ENCODE results near the gene HSPA1B.
"Not testable (repeated sequence)": the region's sequence is repeated elsewhere in the genome, so short reads cannot be mapped to it uniquely, and the experiment has no call there.

HSPA1B gene

DNA sequence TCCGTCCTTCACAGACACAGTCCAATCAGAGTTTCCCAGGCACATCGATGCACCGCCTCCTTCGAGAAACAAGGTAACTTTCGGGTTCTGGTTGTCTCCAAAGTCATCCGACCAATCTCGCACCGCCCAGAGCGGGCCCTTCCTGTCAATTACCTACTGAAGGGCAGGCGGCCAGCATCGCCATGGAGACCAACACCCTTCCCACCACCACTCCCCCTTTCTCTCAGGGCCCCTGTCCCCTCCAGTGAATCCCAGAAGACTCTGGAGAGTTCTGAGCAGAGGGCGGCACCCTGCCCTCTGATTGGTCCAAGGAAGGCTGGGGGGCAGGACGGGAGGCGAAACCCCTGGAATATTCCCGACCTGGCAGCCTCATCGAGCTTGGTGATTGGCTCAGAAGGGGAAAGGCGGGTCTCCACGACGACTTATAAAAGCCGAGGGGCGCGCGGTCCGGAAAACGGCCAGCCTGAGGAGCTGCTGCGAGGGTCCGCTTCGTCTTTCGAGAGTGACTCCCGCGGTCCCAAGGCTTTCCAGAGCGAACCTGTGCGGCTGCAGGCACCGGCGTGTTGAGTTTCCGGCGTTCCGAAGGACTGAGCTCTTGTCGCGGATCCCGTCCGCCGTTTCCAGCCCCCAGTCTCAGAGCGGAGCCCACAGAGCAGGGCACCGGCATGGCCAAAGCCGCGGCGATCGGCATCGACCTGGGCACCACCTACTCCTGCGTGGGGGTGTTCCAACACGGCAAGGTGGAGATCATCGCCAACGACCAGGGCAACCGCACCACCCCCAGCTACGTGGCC is at the start of gene HSPA1B:
HSPA1B (plus strand) TSS at position 453 of the 794 bp plus-strand sequence; CDS start at position 666, 213 bp downstream.
- DNase-seq: peak; percentile 98 to 99

DNA sequence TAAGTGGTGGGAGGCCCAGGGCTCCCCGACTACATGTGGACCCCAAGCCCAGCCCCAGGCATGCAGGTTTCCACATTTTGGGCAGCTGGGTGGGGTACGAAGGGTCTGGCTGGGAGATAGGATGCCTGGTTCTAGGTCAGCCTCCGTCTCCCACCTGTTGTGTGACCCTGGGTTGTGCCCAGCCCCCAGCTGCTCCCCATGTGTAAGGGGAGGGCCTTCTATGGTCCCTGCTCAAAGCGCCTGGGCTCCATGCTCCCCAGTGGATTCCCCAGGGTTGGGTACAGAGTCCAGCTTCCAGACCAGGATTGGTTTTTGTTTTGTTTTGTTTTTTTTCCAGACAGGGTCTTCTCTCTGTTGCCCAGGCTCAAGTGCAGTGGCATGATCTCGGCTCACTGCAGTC is 49.3 kb upstream of the HSPA1B start:
- DNase-seq: no peak

DNA sequence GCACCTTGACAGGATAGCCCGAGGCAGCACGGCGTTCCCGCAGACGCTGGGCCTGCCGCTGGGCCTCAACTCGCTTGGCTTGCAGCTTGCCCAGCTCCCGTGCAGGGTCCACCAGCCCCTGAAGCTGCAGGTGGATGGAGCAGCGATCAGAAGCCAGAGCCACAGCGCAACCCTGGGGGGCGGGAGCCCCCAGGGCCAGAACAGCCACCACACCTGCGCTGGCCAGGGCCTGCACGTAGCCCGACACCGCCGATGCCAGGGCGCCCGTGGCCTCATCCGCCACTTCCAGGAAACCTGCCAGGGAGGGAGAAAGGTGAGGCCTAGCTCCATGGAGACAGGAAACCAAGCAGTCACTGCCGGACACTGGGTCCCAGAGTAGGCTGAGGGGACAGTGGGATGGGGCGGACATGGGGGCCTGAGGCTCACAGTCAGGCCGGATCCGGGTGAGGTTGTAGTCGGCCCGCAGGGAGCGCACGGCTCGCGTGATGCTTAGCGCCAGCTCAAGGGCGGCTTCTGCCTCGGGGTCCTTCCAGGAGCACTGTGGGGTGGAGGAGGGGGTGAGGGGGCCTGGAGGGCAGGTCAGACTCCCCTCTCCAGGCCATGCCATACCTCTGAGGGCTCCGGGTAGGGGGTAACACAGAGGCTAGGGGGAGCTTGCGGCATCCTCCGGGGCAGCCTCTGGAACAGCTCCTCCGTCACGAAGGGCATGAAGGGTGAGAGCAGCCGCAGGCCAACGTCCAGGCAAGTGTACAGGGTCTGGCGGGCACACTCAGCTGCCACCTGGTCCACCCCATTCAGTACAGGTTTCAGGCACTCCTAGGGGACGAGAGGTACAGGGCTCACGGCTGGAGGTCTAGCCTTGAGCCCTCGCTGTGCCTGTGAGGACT is 48.3 kb upstream of the HSPA1B start:
- no peak for DNase-seq

DNA sequence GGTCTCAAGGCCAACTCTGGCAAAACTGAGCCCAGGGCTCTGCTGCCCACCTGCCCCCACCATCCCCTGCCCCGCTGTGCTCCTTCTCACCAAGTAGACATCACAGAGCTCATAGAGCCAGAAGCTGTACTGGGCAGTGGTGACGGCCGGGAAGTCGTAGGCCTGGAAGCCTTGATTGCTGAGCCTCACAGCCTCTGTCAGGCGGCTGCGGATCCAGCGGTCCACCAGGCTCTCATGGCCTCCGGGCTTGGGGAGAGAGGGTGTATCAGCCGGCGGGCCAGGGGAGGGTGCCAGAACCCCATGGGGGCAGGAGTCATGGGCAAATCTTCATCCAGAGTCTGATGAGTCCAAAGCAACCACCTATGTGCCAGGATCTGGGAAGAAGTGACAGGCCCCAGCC is 47.6 kb upstream of the HSPA1B start:
- no peak for DNase-seq

DNA sequence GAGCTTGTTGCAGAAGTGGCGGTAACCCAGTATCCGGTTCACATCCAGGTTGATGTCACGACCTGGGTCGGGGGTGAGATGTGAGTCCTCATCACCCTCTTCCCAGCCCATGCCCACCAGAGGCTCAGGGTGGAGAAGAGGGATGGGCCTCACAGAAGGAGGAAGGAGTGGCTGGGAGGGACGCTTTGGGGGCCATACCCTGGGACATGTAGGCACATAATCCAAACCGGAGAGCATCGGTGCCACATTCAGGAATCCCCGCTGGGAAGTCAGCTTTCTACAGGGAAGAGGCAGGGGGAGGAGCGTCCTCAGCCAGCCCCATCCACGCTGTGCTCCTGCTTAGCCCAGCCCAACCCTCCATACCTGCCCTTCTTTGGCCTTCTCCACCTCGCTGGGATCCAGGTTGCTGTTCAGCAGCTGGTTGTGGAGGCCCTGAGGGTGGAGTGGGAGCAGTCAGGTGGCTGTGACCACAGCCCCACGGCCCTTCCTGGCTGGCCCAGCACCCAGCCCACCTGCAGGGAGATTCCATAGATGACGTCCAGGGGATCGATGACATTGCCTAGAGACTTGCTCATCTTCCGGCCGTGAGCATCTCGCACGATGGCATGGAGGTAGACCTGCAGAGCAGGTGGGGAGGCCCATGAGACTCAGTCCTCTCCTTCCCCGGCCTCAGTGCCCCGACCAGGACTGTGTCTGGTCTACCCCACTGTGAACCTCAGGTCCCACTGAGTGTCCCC is 46.9 kb upstream of the HSPA1B start:
- no peak for DNase-seq

DNA sequence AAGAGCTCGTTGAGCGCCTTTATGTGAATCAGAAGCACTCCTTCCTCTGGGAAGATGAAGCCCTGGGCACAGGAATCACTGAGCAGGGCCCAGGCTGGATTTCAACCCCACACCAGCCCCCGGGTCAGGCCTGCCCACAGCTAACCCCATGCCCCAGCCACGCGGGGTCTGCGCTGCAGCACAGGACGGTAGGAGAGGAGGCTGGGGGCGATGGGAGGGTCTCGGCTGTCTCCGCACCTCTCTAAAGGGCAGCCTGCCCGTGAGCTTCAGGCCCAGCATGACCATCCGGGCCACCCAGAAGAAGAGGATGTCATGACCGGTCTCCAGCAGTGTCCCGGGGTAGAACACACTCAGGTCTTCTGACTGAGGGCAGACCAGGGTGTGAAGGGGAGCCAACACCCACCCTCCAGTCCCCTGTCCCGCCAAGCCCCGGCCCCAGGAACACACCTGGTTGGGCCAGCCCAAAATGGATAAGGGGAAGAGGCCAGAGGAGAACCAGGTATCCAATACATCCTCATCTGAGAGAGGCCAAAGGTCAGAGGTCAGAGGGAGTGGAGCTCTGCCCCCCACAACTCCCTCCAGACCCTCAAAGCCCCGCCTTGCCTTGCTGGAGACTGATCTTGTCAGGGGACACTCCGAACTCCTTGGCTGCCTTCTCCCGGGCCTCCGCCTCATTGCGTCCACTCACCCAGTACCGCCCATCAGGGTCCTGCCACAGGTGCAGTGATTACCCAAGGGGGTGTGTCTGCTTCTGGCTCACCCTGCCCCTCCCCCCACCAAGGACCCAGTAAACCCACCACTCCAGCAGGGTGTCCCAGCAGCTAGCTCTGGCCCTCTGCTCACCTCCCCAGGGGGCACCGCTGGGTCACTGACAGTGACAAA is 46.1 kb upstream of the HSPA1B start:
- no peak for DNase-seq

DNA sequence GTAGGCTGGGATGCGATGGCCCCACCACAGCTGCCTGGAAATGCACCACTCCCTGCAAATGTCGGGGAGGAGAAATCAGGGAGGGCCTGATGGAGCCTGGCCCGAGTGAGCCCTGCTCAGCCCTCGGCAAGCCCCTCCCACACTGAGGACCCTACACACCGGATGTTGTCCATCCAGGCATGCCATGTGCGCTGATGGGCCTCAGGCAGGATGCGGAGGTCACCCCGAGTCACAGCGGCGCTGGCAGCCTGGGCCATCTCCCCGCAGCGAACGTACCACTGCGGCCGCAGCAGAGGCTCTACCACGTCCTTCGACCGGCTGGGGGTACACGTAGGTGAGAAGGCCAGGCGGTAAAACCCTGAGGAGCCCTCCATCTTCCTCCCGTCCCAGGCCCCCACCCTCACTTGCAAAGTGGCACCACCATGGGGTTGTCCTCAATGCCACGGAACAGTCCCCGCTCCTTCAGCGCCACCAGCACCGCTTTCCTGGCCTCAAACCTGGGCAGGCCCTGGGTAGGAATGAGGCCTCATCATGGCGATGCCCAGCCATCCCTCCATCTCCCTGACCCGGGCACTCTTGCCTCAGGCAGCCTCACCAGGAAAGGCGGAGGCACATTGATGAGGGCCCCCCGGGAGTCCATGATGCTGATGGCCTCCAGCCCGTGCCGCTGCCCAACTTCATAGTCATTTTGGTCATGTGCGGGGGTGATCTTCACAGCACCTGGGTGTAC is 45.2 kb upstream of the HSPA1B start:
- no peak for DNase-seq

DNA sequence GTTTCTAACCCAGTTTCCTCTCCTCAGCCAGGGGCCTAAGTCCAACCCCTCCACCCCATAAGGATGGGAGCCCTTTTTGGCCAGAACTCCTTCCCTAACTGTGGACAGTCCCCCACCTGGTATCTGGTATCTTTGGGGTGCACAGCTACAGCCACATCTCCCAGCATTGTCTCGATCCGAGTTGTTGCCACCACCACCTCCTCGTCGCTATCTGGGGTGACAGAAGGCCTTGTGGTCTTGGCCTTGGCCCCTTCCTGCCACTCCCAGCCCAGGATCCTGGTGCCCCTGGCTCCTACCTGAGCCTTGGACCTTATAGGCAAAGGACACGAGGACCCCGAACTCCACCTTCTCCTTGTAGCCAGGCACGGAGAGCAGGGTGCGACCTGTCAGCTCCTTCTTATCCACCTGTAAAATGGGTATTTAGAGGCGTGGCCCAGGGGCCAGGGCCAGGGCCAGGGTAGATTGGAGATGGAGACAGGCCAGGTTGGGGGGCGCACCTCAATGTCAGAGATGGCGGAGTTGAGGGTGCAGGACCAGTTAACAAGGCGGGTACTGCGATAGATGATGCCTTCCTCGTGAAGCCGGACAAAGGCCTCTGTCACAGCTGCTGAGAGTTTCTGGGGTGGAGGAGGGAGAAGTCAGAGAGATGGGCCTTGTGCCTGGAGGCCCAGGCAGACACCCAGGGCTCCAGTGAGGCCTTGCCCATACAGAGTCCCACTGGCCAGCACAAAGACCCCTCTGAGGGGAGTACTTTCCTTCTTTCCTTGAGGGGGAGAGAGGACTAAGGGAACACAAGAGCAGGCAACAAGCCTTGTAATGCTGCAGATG is 43.2 kb upstream of the HSPA1B start:
- no peak for DNase-seq

DNA sequence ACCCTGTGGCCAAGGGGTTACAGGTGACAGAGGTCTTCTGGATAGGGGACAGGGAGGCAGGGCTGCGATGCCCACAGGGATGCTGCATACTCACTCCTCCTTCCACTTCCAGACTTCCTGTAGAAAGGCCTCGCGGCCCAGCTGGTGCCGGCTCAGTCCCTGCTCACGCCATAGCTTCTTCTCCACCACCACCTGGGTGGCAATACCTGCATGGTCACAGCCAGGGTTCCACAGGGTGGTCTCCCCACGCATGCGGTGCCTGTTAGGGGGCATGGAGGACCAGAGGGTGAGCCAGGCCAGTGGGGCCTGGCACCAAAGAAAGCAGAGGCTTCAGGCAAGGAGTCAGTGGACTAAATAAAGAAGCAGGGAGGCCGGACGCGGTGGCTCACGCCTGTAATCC is 42.1 kb upstream of the HSPA1B start:
- no peak for DNase-seq

DNA sequence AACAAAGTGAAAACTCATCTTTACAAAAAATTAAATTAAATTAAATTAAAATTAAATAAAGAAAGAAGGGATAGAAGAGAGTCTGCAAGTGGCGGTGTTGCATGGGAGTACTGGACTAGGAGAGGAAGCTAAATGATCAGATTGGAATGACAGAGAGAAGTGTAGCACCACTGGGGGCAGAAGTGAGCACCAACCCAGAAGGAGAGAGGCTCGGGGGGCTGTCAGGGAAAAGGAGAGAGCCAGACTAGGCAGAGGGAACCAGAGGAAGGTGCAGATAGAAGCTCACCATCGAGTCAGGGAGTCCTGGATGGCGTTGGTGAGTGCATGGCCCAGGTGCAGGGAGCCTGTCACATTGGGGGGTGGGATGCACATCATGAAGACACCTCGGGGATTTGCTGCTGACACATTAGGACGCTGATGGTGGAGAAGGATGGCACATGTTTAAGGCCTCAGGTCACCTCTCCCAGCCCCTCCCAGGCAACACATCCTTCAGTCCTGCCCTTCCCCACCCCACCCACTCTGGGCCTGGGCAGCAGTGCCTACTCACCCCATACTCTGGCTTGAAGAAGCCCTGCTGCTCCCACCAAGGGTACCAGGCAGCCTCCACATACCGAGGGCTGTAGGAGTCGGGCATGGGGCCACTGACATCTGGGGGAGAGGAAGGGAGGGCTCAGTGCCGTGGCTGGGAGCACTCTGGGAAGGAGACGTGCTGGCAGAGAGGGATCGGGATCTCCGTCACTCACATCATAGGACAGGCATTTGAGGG is 36.0 kb upstream of the HSPA1B start:
- DNase-seq: peak; percentile 4 to 14

DNA sequence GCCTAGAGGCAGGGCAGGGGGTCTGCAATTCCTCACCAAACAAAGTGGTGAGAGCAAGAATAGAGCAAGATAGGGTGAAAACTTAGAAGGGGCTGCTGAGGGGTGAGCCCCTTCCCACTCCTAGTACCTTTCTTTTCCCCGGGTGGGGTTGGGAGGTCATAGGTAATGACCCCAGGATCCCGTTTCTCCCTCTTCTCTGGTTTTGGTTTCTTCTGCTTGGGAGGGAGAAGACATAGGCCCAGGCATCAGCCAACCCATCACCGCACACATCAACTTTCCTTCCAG is 35.5 kb upstream of the HSPA1B start:
- no peak for DNase-seq

DNA sequence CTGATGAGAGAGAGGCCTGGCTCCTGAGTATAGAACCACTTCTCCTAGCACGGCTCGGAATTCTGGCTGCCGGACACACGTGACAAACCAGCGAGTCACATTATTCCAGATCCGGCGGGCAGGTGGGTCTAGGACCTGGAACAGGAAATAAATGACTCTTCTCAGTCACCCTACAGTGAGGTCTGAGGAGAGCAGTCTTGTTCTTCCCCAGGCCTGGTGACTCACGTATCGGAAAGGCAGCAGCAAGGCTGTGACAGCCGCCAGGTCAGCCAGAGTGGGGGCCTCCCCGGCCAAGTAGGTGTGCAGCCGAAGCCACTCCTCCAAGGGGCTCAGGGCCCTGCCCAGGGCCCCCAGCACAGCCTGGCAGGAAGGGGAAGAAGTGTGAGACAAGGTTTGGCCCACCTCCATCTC is 34.8 kb upstream of the HSPA1B start:
- DNase-seq: no peak

DNA sequence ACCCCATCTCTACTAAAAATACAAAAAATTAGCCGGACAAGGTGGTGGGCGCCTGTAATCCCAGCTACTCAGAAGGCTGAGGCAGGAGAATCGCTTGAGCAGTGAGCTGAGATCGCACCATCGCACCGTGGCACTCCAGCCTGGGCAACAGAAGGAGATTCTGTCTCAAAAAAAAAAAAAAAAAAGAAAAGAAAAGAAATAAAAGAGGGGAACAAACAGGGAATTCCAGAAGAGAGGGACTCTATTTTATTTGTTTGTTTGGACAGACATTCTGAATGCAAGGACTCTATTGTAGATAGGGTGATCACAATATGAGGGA is 33.7 kb upstream of the HSPA1B start:
- not testable (repeated sequence) for DNase-seq

DNA sequence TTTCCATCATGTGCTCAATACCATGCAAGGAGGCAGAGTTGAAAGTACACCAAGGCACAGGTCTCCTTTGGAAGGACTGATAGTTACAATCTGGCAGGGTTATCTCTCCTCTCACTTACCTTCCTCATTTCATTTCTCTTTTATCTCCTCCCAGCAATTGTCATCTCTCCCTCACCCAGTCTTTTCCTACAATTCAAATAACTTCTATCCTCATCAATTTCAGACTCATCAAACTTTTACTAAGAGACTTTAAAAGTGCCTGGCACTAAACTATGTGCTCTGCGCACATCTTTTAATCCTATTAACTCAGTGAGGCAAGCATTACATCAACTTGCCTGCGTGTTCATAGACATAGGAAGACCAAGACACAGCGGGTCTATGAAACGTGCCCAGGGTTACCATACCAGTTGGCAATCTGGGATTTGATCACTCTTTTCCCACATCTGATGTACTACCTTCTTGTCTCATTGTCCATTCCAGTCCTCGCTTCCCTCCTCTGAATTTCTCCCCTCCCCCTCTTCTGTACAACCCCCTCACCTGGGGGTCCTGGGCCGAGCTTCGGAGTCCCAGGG is 33.2 kb upstream of the HSPA1B start:
- DNase-seq: peak; percentile 15 to 26

DNA sequence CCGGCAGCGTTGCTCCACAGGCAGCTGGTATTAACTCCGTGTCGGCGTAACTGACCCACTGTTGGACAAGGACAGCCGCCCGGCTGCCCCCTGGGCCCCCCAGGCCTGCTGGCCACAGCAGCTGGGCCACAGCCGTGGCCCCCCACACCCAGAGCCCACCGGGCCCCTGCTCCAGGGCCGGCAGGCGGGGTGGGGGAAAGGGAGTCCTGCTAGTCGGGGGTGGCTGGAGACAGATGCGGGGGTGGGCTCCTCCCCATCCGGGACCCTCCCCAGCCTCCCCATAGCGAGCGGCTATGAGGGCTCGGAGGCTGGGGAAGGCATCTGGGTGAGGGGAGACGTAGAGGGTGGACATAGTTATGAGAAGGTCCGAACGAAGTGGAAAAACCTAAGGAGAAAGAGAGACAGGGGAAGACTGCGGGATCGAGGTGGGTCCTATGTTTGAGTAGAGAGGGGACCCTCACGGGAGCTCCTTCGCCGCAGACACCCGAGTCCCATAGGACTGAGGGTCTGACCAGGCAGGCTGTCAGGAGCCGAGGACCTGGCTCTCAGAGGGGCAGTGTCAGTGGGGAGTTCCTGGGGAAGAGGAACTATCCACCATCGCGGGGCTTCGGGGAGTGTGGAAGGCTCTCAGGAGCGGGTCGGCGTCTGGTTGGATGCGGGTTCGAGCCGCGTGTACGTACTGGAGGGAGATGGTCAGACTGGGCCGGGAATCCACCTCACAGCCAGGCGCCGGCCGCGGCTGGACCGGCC is 32.5 kb upstream of the HSPA1B start:
- no peak for DNase-seq

DNA sequence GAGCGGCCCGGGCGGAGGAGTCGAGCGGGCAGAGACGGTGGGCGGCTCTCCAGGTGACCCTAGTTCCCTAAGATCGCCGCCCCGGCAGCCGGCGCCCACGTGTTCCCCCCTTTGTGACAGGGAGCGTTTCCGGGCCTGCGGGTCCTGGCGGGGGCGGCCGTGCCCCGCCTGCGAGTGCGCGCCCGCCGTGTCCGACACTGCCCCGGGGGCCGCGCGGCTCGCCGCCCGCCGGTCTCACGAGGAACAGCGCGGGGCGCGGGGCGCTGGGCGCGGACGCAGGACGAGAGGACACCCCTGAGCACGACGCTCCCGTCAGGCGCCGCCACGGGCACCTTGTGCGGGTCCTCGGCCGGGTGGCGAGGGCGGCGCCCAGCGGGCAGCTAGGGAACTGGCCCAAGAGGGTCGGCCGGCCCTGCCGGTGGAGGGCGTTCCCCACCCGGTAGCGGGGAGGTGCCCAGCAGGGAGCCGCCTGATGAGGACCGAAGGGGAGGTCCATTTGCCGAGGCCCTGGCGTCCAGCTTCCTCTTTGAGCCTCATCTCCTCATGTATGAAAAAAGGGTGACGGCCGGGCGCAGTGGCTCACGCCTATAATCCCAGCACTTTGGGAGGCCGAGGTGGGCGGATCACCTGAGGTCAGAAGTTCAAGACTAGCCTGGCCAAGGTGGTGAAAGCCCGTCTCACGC is 31.8 kb upstream of the HSPA1B start, which contains the start of gene VARS1:
VARS1 (minus strand) TSS at position 137 of the 683 bp plus-strand sequence. CDS start 535 bp downstream, outside the sequence.
- DNase-seq: peak; percentile 81 to 89

DNA sequence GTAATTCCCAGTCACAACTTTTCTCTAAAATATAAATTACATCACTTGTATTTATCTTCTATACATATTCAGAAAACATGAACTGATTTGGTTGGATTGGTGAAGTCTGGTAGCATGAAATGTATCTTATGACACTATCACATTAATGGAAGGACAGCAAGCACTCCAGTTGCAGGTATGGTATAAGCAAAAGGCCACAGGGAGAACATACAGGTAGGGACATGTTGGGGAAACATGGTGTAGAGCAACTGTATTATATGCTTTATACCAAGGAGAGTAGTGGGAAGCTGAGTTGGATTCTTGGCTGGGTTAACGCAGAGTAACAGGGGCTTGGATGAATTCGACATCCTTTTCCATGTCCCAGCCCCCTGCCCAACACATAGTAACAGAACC is 30.5 kb upstream of the HSPA1B start:
- no peak for DNase-seq

DNA sequence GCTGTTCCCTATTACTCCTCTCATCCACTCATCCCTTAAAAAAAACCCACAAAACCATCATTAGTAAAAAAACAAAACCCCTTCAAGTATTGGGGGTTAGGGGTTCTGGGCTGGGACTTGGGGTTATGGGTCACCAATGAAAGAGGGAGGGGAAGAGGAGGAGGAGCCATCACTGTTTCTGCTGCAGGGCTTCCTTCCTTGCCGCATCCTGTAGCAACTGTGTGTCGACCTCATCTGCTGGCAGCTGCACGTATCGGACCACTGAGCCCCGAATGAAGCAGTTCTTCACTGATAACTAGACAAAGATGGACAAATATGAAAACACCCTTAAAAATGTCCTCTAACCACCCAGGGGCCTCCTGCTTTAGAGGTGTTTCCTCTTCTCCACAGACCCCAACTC is 29.9 kb upstream of the HSPA1B start:
- no peak for DNase-seq

Data from NCI-H2081 (cell line).